ENCODE data around the gene LRRC10B. TPM values are rescaled to one million over a fixed set of nuclear protein-coding genes. Genes with fewer than 3 reads are reported as not detected.

LRRC10B gene
- total and polyA plus RNA-seq, 2 of the 8 experiments (the other 6 are each of a cell fraction or from before 2014, with no cell fraction given), result 0.47 to 0.71 TPM

GRCh38 chr11:61541598-61541997, 33.0 kb downstream of the LRRC10B start (continued):
- no peak for TF ChIP-seq BRCA1 (IDR thresholded peaks at IDR 0.05; ENCODE audit: low read depth, low read length)
